NCI-H1694 treated with DMSO at 0.1 percent for 48 hours (cell line): ENCODE results near the gene FBXO5.

Experiments used
- DNase-seq: peaks from one replicate; lab custom pipeline; 2025; lab: John Stamatoyannopoulos, UW

Gene FBXO5

GRCh38 chr6:152950240-152950639 is 32.6 kb downstream of the FBXO5 start:
- no peak for DNase-seq

- DNase-seq = no peak
Measured at GRCh38 chr6:152948150-152948768, 34.6 kb downstream of the FBXO5 start.

- DNase-seq = no peak
Measured at GRCh38 chr6:152946995-152947394, 35.8 kb downstream of the FBXO5 start.

DNA sequence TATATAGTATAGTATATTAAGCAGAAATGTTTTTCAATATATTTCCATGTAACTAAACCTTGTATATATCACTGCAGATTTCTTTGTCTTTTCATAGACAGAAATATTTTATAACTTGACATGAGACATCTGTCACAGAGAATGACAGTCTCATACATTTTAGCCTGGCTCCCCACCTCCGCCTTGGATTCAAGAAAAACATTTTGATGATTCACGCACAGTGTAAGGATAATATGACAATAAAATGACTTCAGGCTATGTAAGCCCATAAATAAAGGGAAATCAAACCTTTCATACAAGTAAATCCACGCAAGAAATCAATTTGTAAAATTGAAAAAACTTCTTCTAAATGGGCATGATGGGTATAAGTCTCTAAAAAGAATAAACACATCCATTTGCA is 36.4 kb downstream of the FBXO5 start:
- no peak for DNase-seq

DNA sequence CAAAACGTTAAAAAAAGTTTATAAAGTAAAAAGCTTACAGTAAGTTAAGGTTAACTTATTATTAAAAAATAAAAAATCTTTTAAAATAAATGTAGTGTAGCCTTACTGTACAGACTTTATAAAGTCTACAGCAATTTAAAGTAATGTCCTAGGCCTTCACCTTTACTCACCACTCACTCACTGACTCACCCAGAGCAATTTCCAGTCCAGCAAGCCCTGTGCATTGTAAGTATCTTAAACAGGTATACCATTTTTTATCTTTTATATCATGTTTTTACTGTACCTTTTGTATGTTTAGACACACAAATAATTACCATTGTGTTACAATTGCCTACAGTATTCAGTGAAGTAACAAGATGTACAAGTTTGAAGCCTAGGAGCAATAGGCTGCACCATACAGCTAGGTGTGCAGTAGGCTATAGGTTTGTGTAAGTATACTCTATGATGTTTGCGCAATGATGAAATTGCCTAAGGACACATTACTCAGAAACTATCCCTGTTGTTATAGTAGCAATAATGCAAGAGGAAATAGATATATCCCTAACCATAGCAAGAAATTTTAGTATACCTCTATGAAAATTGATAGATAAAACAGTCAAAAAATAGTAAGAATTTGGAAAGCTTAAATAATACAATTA is 39.5 kb downstream of the FBXO5 start:
- no peak for DNase-seq

DNA sequence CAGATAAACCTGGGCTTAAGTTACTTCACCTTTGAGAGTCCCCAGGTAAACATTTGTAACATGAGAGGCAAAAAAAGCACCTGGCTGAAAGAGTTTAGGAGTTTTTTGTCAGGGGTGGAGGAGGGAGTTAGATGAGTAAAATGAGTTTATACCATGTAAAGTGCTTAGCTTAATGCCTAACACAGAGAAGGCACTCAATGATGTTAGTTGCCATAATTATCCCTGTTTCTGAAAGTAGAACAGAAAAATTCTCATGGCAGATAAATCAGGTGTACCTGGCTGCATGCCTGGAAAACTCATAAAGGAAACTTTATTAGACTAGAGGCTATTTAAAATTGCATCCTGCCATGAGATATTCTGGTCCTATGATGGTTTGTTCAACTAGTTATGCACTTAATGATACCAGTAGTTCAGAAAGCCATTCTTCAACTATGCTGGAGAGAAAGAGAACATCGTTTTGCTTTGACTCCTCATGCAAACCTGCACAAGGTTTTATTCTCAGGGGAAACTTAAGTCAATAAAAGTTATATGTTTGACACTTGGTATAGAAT is 40.4 kb downstream of the FBXO5 start:
- DNase-seq = no peak

DNA sequence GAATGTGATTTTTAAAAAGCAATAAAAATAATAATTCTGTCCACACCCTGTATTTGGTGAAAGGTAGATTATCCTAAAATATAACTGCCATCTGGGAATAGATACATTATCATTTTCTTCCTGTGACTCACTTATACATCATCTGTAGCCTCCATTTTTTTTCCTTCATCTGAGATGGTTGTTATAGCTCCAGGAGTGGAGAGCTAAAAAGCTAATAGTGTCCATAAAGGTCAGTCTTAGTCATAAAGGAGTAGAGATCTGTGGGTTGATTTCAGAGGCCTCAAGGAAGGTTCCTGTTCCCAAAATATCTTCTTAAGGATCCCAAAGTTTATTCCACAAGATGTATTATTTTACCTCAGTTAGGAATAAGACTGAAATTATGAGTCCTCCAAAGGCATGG is 41.1 kb downstream of the FBXO5 start:
- DNase-seq = no peak

DNA sequence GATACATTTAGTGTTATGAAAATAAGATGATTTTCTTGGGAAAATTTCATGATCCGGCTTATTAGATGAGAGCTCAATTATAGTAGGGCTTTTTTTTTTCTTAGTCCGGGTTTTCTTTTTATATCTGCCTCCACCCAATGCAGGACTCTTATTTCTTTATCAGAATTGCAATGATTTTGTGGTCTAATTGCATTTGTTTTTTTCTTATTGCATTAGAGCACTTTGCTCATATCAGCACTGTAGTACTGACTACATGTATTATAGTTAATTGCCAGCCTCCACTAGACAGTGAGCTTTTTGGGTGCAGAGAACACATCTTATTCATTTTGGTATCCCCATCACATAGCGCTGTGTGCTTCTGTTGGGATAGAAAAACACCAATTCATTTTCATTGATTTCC is 50.0 kb downstream of the FBXO5 start:
- no peak for DNase-seq

DNA sequence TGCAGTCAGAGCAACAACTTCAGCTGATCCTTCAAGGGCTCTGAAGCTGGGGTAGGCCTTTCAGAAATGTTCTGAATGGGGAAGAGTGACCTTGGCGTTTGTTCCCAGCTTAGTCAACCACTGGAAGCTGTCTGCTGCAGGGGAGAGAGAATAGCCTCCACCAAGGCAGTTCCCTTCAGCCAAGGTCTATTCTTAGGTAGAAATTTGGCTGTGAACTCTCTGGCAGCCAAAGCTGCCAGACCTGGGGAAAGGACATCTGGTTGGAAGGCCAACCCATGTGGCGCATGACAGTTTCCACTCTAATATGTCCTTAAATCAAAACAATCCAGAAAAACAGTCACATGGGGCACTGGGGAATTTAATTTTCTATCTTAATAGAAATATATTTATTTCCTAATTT is 60.1 kb downstream of the FBXO5 start:
- no peak for DNase-seq
